Neural crest cell (in vitro differentiated cells): Measurements from ENCODE around the gene NIN. TPM values are rescaled to one million over a fixed set of nuclear protein-coding genes. Genes with fewer than 3 reads are reported as not detected.

Experiments used
- DNase-seq: peaks from one replicate; pipeline ENCODE4 v3.0.0; 2021; ENCODE audit warnings: low read depth, mixed read lengths, low spot score
- H3K27ac Mint-ChIP-seq: one replicate; pipeline ENCODE4 v1.8.0; 2021; ENCODE audit warnings: mild to moderate bottlenecking, mixed read lengths; ENCODE audit not compliant: unreplicated experiment
- H3K27me3 Mint-ChIP-seq: 2 replicates; pipeline ENCODE4 v1.8.0; 2021; ENCODE audit warnings: low read depth, mild to moderate bottlenecking, mixed read lengths
- H3K36me3 Mint-ChIP-seq: 2 replicates; pipeline ENCODE4 v1.8.0; 2021; ENCODE audit warnings: low read depth, mild to moderate bottlenecking, mixed read lengths
- H3K4me1 Mint-ChIP-seq: 2 replicates; pipeline ENCODE4 v1.8.0; 2021; ENCODE audit warnings: mixed read lengths
- H3K4me3 Mint-ChIP-seq: one replicate; pipeline ENCODE4 v1.8.0; 2021; ENCODE audit warnings: mild to moderate bottlenecking, mixed read lengths
- H3K9me3 Mint-ChIP-seq: 2 replicates; pipeline ENCODE4 v1.8.0; 2021; ENCODE audit warnings: mixed read lengths
- total RNA-seq: library from RNA; stranded (reverse); gene quantifications from 2 replicates; pipeline ENCODE4 v1.2.1, GENCODE V29; 2021
- TF ChIP-seq, protein P1 (sequence below): fragments of 200-600 bp; sonication (generic); conservative IDR thresholded peaks from 2 replicates; pipeline ENCODE4 v1.5.0; 2021; ENCODE audit warnings: antibody characterized with exemption, mild to moderate bottlenecking

NIN gene
- total RNA-seq, 1 donor from 2014 or later, result 94.9 TPM

GRCh38 chr14:50814161-50814560 is 16.8 kb downstream of the NIN start:
- Mint-ChIP-seq H3K27ac (no peak overlapping the region), H3K27me3 (no peaks in the 10 kb centered on the region)
- TF ChIP-seq, protein P1, sequence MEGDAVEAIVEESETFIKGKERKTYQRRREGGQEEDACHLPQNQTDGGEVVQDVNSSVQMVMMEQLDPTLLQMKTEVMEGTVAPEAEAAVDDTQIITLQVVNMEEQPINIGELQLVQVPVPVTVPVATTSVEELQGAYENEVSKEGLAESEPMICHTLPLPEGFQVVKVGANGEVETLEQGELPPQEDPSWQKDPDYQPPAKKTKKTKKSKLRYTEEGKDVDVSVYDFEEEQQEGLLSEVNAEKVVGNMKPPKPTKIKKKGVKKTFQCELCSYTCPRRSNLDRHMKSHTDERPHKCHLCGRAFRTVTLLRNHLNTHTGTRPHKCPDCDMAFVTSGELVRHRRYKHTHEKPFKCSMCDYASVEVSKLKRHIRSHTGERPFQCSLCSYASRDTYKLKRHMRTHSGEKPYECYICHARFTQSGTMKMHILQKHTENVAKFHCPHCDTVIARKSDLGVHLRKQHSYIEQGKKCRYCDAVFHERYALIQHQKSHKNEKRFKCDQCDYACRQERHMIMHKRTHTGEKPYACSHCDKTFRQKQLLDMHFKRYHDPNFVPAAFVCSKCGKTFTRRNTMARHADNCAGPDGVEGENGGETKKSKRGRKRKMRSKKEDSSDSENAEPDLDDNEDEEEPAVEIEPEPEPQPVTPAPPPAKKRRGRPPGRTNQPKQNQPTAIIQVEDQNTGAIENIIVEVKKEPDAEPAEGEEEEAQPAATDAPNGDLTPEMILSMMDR, result no peak

GRCh38 chr14:50813544-50813863 is 17.5 kb downstream of the NIN start:
- no peak overlapping the region for H3K27ac Mint-ChIP-seq
- peaks cover 26% of the 10 kb centered on the region for H3K4me1 Mint-ChIP-seq
- TF ChIP-seq, protein P1, result no peak
- peaks cover 31% of the 10 kb centered on the region for H3K36me3 Mint-ChIP-seq
- DNase-seq, result no peak
- H3K4me3 Mint-ChIP-seq, result no peak overlapping the region
- no peaks in the 10 kb centered on the region for H3K27me3 Mint-ChIP-seq
- H3K9me3 Mint-ChIP-seq, result peaks cover 14% of the 10 kb centered on the region

More at GRCh38 chr14:50814161-50814560, 16.8 kb downstream of the NIN start:
- no peak for DNase-seq
- Mint-ChIP-seq H3K36me3 (peaks cover 32% of the 10 kb centered on the region), H3K4me3 (no peak overlapping the region), H3K9me3 (peaks cover 14% of the 10 kb centered on the region), H3K4me1 (peaks cover 26% of the 10 kb centered on the region)

GRCh38 chr14:50812856-50813543 is 18.0 kb downstream of the NIN start:
- no peak for DNase-seq
- H3K27ac Mint-ChIP-seq, result no peak overlapping the region
- peaks cover 26% of the 10 kb centered on the region for H3K4me1 Mint-ChIP-seq
- H3K36me3 Mint-ChIP-seq, result peaks cover 28% of the 10 kb centered on the region
- TF ChIP-seq, protein P1, result no peak
- peaks cover 14% of the 10 kb centered on the region for H3K9me3 Mint-ChIP-seq
- H3K4me3 Mint-ChIP-seq, result no peak overlapping the region
- H3K27me3 Mint-ChIP-seq, result no peaks in the 10 kb centered on the region

GRCh38 chr14:50812180-50812579 is 18.8 kb downstream of the NIN start:
- Mint-ChIP-seq H3K4me1 (peaks cover 26% of the 10 kb centered on the region), H3K27me3 (no peaks in the 10 kb centered on the region), H3K27ac (no peak overlapping the region), H3K36me3 (peaks cover 28% of the 10 kb centered on the region), H3K4me3 (no peak overlapping the region), H3K9me3 (peaks cover 14% of the 10 kb centered on the region)
- TF ChIP-seq, protein P1, result no peak
- no peak for DNase-seq

DNA sequence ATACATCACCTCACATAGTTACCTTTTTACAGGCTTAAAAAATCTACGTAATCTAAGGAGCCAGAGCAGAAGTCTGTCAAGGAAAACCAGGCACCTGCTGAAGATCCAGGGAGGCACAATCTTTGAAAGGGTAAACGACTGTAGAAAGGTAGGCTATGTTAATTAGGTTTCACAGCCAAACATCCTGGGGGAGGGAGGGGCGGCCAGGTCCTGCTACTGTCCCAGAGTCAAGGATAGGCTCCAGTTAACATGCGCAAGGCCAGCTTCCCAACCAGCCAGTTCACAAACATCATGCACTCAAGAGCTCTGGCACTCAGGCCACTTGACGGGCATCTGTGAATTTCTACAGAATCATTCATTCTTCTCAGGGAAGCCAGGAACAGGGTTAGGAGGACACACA is 22.9 kb downstream of the NIN start:
- peaks cover 8% of the 10 kb centered on the region for H3K4me1 Mint-ChIP-seq
- no peak overlapping the region for H3K4me3 Mint-ChIP-seq
- H3K36me3 Mint-ChIP-seq, result peaks cover 9% of the 10 kb centered on the region
- no peaks in the 10 kb centered on the region for H3K9me3 Mint-ChIP-seq
- no peak overlapping the region for H3K27ac Mint-ChIP-seq
- TF ChIP-seq, protein P1, result no peak
- DNase-seq, result no peak
- no peaks in the 10 kb centered on the region for H3K27me3 Mint-ChIP-seq
